ENCODE measurements around the gene KLK6.
A peak's percentile ranks its signal among the peaks of the same experiment; 100 is the strongest.

KLK6 gene

GRCh38 chr19:50926144-50926543, 43.2 kb downstream of the KLK6 start:
- no peaks in the 10 kb centered on the region for H3K9me3 ChIP-seq (ENCODE audit: severe bottlenecking)
- H3K4me1 ChIP-seq (ENCODE audit: insufficient read depth, poor library complexity, severe bottlenecking) = peaks cover under 1% of the 10 kb centered on the region
- no peaks in the 10 kb centered on the region for H3K36me3 ChIP-seq (ENCODE audit: low read depth)
- DNase-seq (ENCODE audit: low spot score) (no peak), ATAC-seq (ENCODE audit: low read depth) (no peak)
- H3K4me3 ChIP-seq (ENCODE audit: severe bottlenecking) = no peak overlapping the region
- peaks cover 9% of the 10 kb centered on the region for H3K27me3 ChIP-seq (ENCODE audit: insufficient read depth, poor library complexity, severe bottlenecking)
- no peak for TF ChIP-seq CTCF (IDR thresholded peaks at IDR 0.05; ENCODE audit: poor library complexity, severe bottlenecking)
- H3K27ac ChIP-seq (ENCODE audit: poor library complexity, severe bottlenecking) = no peak overlapping the region

DNA sequence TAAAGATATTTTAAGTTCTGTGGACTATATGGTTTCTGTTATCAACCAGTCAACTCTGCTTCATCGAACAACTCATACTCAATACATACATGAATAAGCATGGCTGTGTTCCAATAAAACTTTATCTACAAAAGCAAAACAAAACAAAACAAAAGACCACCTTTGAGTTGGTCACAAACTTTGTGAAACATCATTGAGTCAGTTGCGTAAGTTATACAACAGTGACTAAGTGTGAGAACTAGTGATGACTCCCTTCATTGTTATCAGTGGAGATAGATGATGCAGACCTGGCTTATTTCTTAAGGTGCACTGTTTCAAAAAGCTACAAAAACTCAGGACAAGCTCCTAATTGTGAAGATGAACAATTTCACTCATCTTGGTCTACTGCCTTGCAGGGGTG, 43.7 kb downstream of the KLK6 start:
- no peak for TF ChIP-seq CTCF (IDR thresholded peaks at IDR 0.05; ENCODE audit: poor library complexity, severe bottlenecking)
- Histone ChIP-seq H3K4me1 (ENCODE audit: insufficient read depth, poor library complexity, severe bottlenecking) (no peaks in the 10 kb centered on the region), H3K36me3 (ENCODE audit: low read depth) (no peaks in the 10 kb centered on the region), H3K9me3 (ENCODE audit: severe bottlenecking) (no peaks in the 10 kb centered on the region), H3K4me3 (ENCODE audit: severe bottlenecking) (no peak overlapping the region), H3K27me3 (ENCODE audit: insufficient read depth, poor library complexity, severe bottlenecking) (peaks cover 10% of the 10 kb centered on the region), H3K27ac (ENCODE audit: poor library complexity, severe bottlenecking) (no peak overlapping the region)
- DNase-seq (ENCODE audit: low spot score) = no peak
- peak; percentile 59; the same call in 2 of the 3 replicates for ATAC-seq (ENCODE audit: low read depth)

- Histone ChIP-seq H3K27ac (ENCODE audit: poor library complexity, severe bottlenecking) (no peak overlapping the region), H3K4me1 (ENCODE audit: insufficient read depth, poor library complexity, severe bottlenecking) (no peaks in the 10 kb centered on the region), H3K27me3 (ENCODE audit: insufficient read depth, poor library complexity, severe bottlenecking) (peaks cover 10% of the 10 kb centered on the region), H3K4me3 (ENCODE audit: severe bottlenecking) (no peak overlapping the region), H3K9me3 (ENCODE audit: severe bottlenecking) (no peaks in the 10 kb centered on the region), H3K36me3 (ENCODE audit: low read depth) (no peaks in the 10 kb centered on the region)
- no peak for ATAC-seq (ENCODE audit: low read depth)
- TF ChIP-seq CTCF (IDR thresholded peaks at IDR 0.05; ENCODE audit: poor library complexity, severe bottlenecking) = no peak
- no peak for DNase-seq (ENCODE audit: low spot score)
Measured at GRCh38 chr19:50924586-50924985, 44.8 kb downstream of the KLK6 start.

DNA sequence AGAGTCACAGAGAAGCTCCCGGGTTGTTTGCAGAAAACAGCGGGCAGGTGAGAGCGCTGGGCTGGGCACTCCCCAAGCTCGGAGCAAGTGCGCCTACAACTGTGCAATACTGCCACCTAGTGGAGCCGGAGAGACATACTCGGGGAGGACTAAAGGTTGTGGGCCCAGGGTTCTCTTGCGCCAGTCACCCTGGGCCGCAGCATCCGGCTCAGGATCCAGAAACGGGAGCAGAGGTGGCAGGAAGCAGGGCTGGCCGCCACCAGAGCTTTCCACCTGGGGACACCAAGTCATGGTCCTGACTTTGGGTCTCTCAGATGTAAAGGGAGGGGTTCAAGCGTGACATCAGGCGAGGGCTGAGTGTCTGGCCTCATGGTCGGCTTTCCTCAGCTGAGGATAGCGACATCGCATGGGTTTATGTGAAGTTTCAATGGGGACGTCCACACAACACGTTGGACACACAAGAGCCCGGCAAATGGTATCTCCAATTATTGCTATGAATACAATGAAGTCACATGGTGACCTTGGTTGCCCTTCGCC, 47.0 kb downstream of the KLK6 start:
- H3K9me3 ChIP-seq (ENCODE audit: severe bottlenecking) = no peaks in the 10 kb centered on the region
- no peaks in the 10 kb centered on the region for H3K36me3 ChIP-seq (ENCODE audit: low read depth)
- H3K4me3 ChIP-seq (ENCODE audit: severe bottlenecking) = no peak overlapping the region
- ATAC-seq (ENCODE audit: low read depth) (peak; percentile 98), DNase-seq (ENCODE audit: low spot score) (no peak)
- no peaks in the 10 kb centered on the region for H3K4me1 ChIP-seq (ENCODE audit: insufficient read depth, poor library complexity, severe bottlenecking)
- TF ChIP-seq CTCF (IDR thresholded peaks at IDR 0.05; ENCODE audit: poor library complexity, severe bottlenecking) = peak; percentile 85
- H3K27ac ChIP-seq (ENCODE audit: poor library complexity, severe bottlenecking) = no peak overlapping the region
- peaks cover 14% of the 10 kb centered on the region for H3K27me3 ChIP-seq (ENCODE audit: insufficient read depth, poor library complexity, severe bottlenecking)

DNA sequence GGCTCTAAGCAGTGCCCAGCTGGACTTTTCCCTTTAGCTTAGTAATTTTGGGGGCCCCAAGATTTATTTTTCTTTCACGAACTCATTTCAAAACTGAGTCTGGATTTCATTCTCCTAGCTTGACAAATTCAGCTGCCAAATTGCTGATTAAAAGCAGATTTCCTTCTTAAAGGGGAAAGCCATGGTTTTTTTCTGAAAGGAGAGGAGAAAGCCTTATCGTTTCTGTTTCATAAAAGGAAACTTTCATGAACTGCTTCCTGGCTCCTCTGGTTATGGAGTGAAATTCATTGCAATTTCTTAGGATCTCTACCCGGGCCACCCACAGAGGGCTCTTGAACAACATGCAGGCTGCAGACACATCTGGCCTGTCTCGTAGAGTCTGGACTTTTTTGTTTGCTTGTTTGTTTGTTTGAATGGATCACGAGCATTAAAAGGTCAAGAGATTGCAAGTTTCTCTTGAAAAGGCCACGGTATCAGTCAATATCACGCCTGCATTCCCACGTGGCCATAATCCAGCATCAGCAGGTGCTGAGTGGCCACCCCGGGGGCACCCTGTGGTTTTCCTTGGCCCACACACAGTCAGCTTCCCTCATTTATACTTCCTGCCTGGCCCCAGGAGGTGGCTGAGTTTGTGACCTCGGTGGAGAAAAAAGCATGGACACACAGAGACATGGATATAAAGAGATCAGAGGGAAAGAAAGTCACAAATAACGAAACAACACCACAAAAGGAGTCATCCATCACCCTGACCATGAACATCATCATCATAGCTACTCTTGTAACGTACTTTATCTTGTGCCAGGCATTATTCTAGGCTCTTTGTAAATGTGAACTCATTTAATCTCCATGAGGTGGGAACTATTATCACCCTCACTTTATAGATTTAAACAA, 47.7 kb downstream of the KLK6 start:
- no peaks in the 10 kb centered on the region for H3K9me3 ChIP-seq (ENCODE audit: severe bottlenecking)
- peaks cover 14% of the 10 kb centered on the region for H3K27me3 ChIP-seq (ENCODE audit: insufficient read depth, poor library complexity, severe bottlenecking)
- H3K36me3 ChIP-seq (ENCODE audit: low read depth) = no peaks in the 10 kb centered on the region
- ATAC-seq (ENCODE audit: low read depth) (peak; percentile 15; the same call in 1 of the 3 replicates), DNase-seq (ENCODE audit: low spot score) (no peak)
- H3K4me1 ChIP-seq (ENCODE audit: insufficient read depth, poor library complexity, severe bottlenecking) = no peaks in the 10 kb centered on the region
- no peak overlapping the region for H3K4me3 ChIP-seq (ENCODE audit: severe bottlenecking)
- H3K27ac ChIP-seq (ENCODE audit: poor library complexity, severe bottlenecking) = no peak overlapping the region
- TF ChIP-seq CTCF (IDR thresholded peaks at IDR 0.05; ENCODE audit: poor library complexity, severe bottlenecking) = no peak

Measured in RWPE2 (cell line).